Measurements from ENCODE around the gene TEX29. TPM values are rescaled to one million over a fixed set of nuclear protein-coding genes. Genes with fewer than 3 reads are reported as not detected.

The TEX29 gene
- total and polyA plus RNA-seq, 3 donors from 2014 or later = 10.4 to 48.9 (median 15.8) TPM

GRCh38 chr13:111322001-111322915 lies 1.8 kb downstream of the TEX29 start:
- Histone ChIP-seq H3K27ac (no peak overlapping the region), H3K4me3 (no peak overlapping the region), H3K27me3 (no peaks in the 10 kb centered on the region), H3K9me3 (no peaks in the 10 kb centered on the region), H3K36me3 (ENCODE audit: low read depth, missing control alignments) (no peaks in the 10 kb centered on the region), H3K4me1 (no peaks in the 10 kb centered on the region)
- intact Hi-C loops (cut with DNase I; ENCODE audit: low total_unique reads) = no loop called here
- TF ChIP-seq CTCF (IDR thresholded peaks at IDR 0.05) = no peak
- TF ChIP-seq POLR2A (IDR thresholded peaks at IDR 0.05) = no peak
- WGBS, 2 donors = 82 to 83% methylated on average over 16 to 19 of the region's 19 CpGs
- DNase-seq = no peak

DNA sequence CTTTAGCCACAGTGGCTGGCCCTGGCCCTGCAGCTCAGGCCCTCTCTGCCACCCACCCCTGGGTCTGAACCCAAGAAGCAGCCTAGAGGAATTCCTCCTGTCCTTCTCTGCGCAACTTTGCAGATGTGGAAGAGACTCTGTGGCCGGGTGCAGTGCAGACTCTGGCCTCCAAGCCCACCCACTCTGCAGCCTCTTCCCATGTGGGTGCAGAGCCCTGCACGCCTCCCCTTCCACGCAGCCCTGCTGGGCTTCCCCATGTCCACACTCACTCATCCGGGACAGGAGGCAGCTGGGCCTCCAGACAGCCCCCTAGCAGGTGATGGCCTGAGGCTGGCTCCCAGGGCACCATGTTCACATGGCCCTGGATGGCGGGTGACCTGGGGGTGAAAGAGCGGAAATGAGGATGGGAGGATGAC lies 2.5 kb downstream of the TEX29 start:
- Histone ChIP-seq H3K27me3 (no peaks in the 10 kb centered on the region), H3K4me3 (no peak overlapping the region), H3K4me1 (no peaks in the 10 kb centered on the region), H3K9me3 (no peaks in the 10 kb centered on the region), H3K36me3 (ENCODE audit: low read depth, missing control alignments) (no peaks in the 10 kb centered on the region), H3K27ac (no peak overlapping the region)
- 75 to 82% methylated on average over 2 to 7 of the region's 7 CpGs for WGBS, 2 donors
- TF ChIP-seq CTCF (IDR thresholded peaks at IDR 0.05) = no peak
- DNase-seq = no peak
- intact Hi-C loops (cut with DNase I; ENCODE audit: low total_unique reads) = no loop called here

DNA sequence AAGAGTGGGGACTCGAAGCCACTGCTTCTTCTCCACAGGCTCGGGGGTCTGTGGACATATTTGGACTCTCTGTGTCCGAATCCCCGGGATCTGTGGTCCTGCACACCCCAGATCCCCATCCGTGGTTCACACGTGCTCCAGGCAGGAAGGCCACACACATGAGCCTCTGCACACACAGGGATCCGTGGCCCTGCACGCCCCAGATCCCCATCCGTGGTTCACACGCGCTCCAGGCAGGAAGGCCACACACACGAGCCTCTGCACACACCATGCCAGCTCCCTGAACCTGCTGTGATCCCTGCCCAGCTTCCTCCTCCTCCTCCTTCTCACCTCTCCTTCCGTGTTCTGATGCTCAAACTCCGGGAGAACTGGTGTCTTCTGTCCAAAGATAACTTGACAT lies 3.1 kb downstream of the TEX29 start:
- intact Hi-C loops (cut with DNase I; ENCODE audit: low total_unique reads) = no loop called here
- TF ChIP-seq CTCF (IDR thresholded peaks at IDR 0.05) (no peak), POLR2A (IDR thresholded peaks at IDR 0.05) (no peak)
- WGBS, 2 donors = 81 to 85% methylated on average over 14 of the region's 14 CpGs
- H3K36me3 ChIP-seq (ENCODE audit: low read depth, missing control alignments) = no peaks in the 10 kb centered on the region
- no peak overlapping the region for H3K27ac ChIP-seq
- H3K27me3 ChIP-seq = no peaks in the 10 kb centered on the region
- H3K4me3 ChIP-seq = no peak overlapping the region
- H3K9me3 ChIP-seq = no peaks in the 10 kb centered on the region
- DNase-seq = no peak
- no peaks in the 10 kb centered on the region for H3K4me1 ChIP-seq

- Histone ChIP-seq H3K27me3 (no peaks in the 10 kb centered on the region), H3K4me3 (no peak overlapping the region), H3K9me3 (no peaks in the 10 kb centered on the region), H3K4me1 (no peaks in the 10 kb centered on the region), H3K27ac (no peak overlapping the region), H3K36me3 (ENCODE audit: low read depth, missing control alignments) (no peaks in the 10 kb centered on the region)
- intact Hi-C loops (cut with DNase I; ENCODE audit: low total_unique reads) = no loop called here
- WGBS, 2 donors = 78 to 80% methylated on average over 15 to 17 of the region's 17 CpGs
- no peak for DNase-seq
- TF ChIP-seq CTCF (IDR thresholded peaks at IDR 0.05) (no peak), POLR2A (IDR thresholded peaks at IDR 0.05) (no peak)
Measured at GRCh38 chr13:111323950-111324651, 3.7 kb downstream of the TEX29 start.

All from testis (tissue), 3 donors.